ENCODE results near the gene GTPBP1. TPM values are rescaled to one million over a fixed set of nuclear protein-coding genes. Genes with fewer than 3 reads are reported as not detected.

The GTPBP1 gene
- total and polyA plus RNA-seq, 8 donors: 42.3 to 51.0 (median 46.3) TPM

DNA sequence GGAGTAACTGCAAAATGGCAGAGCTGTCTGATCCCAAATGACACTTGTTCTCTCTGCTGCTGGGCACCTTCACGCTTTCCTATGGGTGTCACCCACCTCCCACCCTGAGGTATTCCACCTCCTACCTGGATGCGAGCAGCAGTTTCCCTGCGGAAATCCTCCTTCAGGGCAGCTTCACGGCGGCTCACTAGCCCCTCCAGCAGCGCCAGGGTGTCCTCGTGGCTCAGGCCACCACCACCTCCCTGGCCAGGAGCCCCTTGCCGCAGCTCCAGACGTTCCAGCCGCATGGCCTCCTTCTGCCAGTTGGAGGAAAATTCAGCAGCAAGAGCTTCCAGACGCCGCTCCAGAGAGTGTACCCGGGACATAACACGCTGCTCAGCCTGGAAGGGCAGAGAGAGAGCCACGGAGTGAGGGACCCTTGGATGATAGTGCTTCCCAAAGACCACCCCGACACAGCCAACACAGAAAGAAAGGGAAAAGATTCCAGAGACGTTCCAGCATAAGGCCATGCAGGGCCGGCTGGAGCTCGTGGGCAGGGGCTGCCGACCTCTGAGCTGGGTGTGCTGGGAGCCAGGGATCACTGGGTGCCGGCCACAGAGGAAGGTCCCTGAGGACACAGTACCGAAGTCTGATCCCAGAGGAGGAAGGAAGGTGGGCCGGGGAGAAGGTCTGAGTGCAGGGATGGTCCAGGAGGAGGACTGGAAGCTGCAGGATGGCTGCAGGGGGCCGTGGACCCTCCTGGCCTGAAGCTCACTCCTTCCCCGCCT lies 36.6 kb downstream of the GTPBP1 start:
- intact Hi-C loops (cut with DNase I): no loop called here
- H3K27ac ChIP-seq: no peak overlapping the region
- no peaks in the 10 kb centered on the region for H3K4me1 ChIP-seq
- no peaks in the 10 kb centered on the region for H3K27me3 ChIP-seq
- H3K4me3 ChIP-seq: no peak overlapping the region
- peaks cover 0 to 100% of the 10 kb centered on the region in 2 donors for H3K36me3 ChIP-seq
- peak in 1 of 4 donors; percentile 65 for DNase-seq
- no peaks in the 10 kb centered on the region for H3K9me3 ChIP-seq
- ATAC-seq: no peak
- TF ChIP-seq, protein P1, sequence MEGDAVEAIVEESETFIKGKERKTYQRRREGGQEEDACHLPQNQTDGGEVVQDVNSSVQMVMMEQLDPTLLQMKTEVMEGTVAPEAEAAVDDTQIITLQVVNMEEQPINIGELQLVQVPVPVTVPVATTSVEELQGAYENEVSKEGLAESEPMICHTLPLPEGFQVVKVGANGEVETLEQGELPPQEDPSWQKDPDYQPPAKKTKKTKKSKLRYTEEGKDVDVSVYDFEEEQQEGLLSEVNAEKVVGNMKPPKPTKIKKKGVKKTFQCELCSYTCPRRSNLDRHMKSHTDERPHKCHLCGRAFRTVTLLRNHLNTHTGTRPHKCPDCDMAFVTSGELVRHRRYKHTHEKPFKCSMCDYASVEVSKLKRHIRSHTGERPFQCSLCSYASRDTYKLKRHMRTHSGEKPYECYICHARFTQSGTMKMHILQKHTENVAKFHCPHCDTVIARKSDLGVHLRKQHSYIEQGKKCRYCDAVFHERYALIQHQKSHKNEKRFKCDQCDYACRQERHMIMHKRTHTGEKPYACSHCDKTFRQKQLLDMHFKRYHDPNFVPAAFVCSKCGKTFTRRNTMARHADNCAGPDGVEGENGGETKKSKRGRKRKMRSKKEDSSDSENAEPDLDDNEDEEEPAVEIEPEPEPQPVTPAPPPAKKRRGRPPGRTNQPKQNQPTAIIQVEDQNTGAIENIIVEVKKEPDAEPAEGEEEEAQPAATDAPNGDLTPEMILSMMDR (IDR thresholded peaks at IDR 0.05): no peak

DNA sequence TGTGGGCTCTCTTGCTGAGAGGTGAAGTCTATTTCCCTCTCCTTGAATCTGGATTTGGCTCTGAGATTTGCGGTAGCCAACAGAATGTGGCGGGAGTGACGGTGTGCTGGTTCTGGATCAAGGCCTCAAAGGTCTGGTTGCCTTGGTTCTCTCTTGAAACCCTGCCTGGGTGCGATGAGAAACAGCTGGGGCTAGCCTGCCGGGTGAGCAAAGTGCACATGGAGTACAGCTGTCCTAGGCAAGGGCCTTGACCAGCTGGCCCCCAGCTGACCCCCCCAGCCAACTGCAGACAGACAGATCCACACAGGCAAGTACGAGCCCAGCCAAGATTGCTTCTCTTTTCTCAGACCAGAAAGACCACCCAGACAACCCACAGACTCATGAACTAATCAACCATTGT lies 39.2 kb downstream of the GTPBP1 start:
- no peak for ATAC-seq
- H3K27ac ChIP-seq: no peak overlapping the region

DNA sequence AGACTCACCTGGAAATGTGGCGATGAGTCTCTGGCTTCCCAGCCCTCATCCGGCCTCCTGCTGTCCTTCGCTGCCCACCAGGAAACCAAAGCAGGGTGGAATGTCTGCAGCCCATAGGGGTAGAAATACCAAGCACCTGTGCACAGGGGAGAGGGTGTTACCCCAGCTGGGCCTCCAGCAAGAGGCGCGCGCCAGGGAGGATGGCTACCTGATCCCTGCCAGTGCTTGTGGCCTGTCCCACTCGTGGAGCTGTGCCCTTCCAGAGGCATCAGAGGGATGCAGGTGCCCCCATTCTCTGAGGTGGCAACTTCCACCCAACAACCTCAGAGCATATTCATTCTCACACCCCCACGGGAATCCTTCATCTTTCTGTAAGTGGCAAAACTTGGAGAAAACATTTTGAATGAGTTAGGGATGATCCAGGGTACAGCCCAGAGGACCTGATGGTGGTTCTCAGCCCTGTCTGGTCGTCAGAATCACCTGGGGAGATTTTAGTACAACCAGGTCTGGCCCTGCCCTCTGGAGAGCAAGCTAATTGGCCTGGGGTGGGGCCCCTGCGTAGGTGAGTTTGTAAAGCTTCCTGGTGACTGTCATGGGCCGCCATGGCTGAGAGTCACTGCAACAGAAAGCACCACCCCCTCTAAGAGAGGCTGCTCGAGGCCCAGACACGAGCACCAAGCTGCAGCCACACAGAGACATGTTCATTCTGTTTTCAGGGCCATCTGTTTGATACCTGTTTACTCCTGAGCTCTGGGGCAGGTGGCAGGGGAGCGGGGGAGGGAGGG lies 40.1 kb downstream of the GTPBP1 start:
- ATAC-seq (no peak), DNase-seq (peak in 1 of 4 donors; percentile 49)
- peaks cover 0 to 100% of the 10 kb centered on the region in 2 donors for H3K36me3 ChIP-seq
- intact Hi-C loops (cut with DNase I): no loop called here
- no peaks in the 10 kb centered on the region for H3K9me3 ChIP-seq
- H3K4me3 ChIP-seq: no peak overlapping the region
- no peaks in the 10 kb centered on the region for H3K27me3 ChIP-seq
- H3K27ac ChIP-seq: no peak overlapping the region
- TF ChIP-seq, protein P1 (IDR thresholded peaks at IDR 0.05): no peak
- H3K4me1 ChIP-seq: peaks cover 0 to 16% of the 10 kb centered on the region in 2 donors

More for the DNA sequence above, 39.2 kb downstream of the GTPBP1 start:
- Histone ChIP-seq H3K36me3 (peaks cover 0 to 100% of the 10 kb centered on the region in 2 donors), H3K27me3 (no peaks in the 10 kb centered on the region), H3K9me3 (no peaks in the 10 kb centered on the region), H3K4me3 (no peak overlapping the region), H3K4me1 (peaks cover 0 to 7% of the 10 kb centered on the region in 2 donors)
- intact Hi-C loops (cut with DNase I): no loop called here
- DNase-seq: peak in 1 of 4 donors; percentile 39
- TF ChIP-seq, protein P1 (IDR thresholded peaks at IDR 0.05): no peak

DNA sequence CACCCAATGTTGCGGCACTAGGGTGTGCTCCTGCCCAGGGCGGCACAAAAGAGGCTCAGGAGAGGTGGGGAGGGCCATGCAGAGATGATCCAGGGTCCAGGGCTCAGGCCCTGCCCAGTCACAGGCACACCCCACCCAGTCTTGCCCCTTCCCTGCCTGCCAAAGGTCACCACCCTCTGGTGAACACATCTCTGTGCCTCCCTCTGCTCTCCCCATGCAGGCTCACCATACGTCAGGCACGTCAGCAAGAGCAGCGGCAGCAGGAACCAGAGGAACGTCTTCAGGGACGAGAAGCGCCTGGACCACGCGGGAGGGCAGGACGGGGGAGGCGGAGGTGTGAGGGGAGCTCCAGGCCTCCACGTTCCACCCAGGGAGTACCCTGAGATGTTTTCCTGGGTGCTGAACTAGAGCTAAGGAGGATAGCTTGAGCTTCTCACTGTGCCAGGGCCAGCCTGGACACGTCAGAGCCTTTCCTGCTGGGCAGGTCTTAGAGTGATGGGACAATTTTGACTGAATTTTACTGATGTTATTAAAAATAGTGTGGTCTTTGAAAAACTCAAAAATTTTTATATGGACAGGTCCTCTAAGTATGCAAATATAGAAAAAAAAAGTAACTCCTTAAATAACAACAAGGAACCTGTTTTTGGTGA lies 42.9 kb downstream of the GTPBP1 start:
- DNase-seq (no peak), ATAC-seq (no peak)
- peaks cover 0 to 94% of the 10 kb centered on the region in 2 donors for H3K36me3 ChIP-seq
- intact Hi-C loops (cut with DNase I): no loop called here
- H3K4me1 ChIP-seq: peaks cover 3 to 43% of the 10 kb centered on the region in 2 donors
- H3K9me3 ChIP-seq: no peaks in the 10 kb centered on the region
- no peak overlapping the region for H3K27ac ChIP-seq
- no peak overlapping the region for H3K4me3 ChIP-seq
- H3K27me3 ChIP-seq: no peaks in the 10 kb centered on the region
- TF ChIP-seq, protein P1 (IDR thresholded peaks at IDR 0.05): no peak
